ENCODE measurements around the gene TNFRSF8. TPM values are rescaled to one million over a fixed set of nuclear protein-coding genes. Genes with fewer than 3 reads are reported as not detected.

TNFRSF8 gene
- total RNA-seq, 2 experiments from 2014 or later: 1.3 to 1.4 TPM

- ChIA-PET CTCF (interaction anchor here (1.2 to 2.0 kb wide), 4 partner anchors 11 to 44 kb away, joined by 3 to 6 read pairs (median 4); no protein-coding TSS in a partner anchor), POLR2A (interaction anchor here (0.9 to 5.1 kb wide), 4 partner anchors 10 to 261 kb away, joined by 3 to 25 read pairs (median 3); no protein-coding TSS in a partner anchor)
These were observed 105.5 kb downstream of the TNFRSF8 start for GRCh38 chr1:12168451-12169160.

GRCh38 chr1:12169442-12170135, 106.5 kb downstream of the TNFRSF8 start:
- ChIA-PET POLR2A (interaction anchor here (0.9 to 5.1 kb wide), 2 partner anchors 9 to 13 kb away, joined by 3 to 25 read pairs; no protein-coding TSS in a partner anchor), CTCF (interaction anchor here (1.2 to 2.0 kb wide), 3 partner anchors 19 to 45 kb away, joined by 3 to 6 read pairs (median 4); no protein-coding TSS in a partner anchor)

GRCh38 chr1:12170263-12170671, 107.2 kb downstream of the TNFRSF8 start:
- ChIA-PET CTCF (no interaction called here), POLR2A (no interaction called here)

DNA sequence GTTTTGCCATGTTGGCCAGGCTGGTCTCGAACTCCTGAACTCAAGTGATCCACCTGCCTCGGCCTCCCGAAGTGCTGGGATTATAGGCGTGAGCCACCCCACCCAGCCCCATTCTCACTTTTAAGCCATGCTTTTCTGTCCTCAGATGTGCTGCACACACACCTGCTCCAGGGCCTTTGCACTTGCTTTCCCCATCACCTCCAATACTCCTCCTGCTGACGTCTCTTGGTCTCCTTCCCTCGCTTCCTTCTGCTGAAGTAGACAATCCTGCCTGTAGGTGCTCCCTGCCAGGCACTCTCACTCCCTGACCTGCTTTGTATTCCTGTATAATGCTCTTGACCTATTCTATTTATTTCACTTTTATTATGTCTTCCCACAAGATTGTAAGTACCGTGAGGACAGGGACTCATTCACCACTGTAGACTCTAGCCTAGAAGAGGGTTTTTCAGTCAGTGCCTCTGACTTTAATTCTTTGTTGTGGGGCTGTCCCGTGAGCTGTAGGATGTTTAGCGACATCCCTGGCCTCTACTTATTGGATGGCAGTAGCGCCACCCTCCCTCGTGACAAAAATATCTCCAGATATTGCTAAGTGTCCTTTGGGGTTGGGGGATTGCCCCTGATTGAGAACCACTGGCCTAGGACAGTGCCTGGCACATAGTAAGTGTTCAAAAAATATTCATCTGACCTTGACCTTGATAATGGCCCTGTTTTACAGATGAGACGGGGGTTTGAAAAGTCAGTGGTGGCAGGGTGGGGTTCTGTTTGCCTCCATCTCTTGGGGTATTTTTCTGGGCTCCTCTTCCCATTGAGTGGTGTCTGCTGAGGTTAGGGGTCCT, 108.3 kb downstream of the TNFRSF8 start:
- ChIA-PET POLR2A (interaction anchor here (2.4 kb wide), 1 partner anchor 8 kb away, joined by 9 read pairs; no protein-coding TSS in a partner anchor), CTCF (interaction anchor here (1.0 to 1.5 kb wide), 4 partner anchors 8 to 53 kb away, joined by 3 to 4 read pairs (median 3); no protein-coding TSS in a partner anchor)

GRCh38 chr1:12172042-12172851, 109.1 kb downstream of the TNFRSF8 start:
- POLR2A ChIA-PET: interaction anchor here (2.4 kb wide), 1 partner anchor 9 kb away, joined by 9 read pairs; no protein-coding TSS in a partner anchor
- CTCF ChIA-PET: interaction anchor here (1.0 to 1.5 kb wide), 4 partner anchors 9 to 54 kb away, joined by 3 to 4 read pairs (median 3); no protein-coding TSS in a partner anchor

DNA sequence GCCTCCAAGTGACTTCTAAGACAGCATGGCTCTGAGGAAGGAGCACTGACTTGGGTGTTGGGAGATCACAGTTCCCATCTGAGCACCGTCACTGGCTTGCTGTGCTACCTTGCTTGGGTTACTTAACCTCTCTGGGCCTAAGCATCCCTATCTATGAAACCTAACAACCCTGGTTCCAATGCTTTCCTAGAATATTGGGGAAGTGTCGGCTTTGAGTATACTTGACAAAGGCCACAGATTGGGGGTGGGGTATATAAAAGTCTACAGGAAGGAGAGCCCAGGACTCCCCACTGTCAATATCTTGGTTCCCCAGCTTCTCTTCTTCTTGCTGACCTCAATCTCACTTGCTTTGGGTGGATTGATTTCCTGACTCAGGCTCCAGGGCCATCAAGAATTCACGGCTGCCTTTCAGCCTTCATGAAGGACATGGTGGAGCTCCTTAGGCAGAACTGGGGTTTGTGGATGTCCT, 110.0 kb downstream of the TNFRSF8 start:
- ChIA-PET CTCF (interaction anchor here (1.0 to 1.9 kb wide), 3 partner anchors 11 to 57 kb away, joined by 3 to 9 read pairs (median 3); no protein-coding TSS in a partner anchor), POLR2A (interaction anchor here (2.4 kb wide), 1 partner anchor 10 kb away, joined by 9 read pairs; no protein-coding TSS in a partner anchor)

GRCh38 chr1:12173631-12174121, 110.6 kb downstream of the TNFRSF8 start:
- ChIA-PET CTCF (interaction anchor here (1.0 to 1.9 kb wide), 2 partner anchors 11 to 57 kb away, joined by 3 to 9 read pairs; no protein-coding TSS in a partner anchor), POLR2A (interaction anchor here (0.7 to 2.4 kb wide), 2 partner anchors 11 to 20 kb away, joined by 3 to 9 read pairs; no protein-coding TSS in a partner anchor)

DNA sequence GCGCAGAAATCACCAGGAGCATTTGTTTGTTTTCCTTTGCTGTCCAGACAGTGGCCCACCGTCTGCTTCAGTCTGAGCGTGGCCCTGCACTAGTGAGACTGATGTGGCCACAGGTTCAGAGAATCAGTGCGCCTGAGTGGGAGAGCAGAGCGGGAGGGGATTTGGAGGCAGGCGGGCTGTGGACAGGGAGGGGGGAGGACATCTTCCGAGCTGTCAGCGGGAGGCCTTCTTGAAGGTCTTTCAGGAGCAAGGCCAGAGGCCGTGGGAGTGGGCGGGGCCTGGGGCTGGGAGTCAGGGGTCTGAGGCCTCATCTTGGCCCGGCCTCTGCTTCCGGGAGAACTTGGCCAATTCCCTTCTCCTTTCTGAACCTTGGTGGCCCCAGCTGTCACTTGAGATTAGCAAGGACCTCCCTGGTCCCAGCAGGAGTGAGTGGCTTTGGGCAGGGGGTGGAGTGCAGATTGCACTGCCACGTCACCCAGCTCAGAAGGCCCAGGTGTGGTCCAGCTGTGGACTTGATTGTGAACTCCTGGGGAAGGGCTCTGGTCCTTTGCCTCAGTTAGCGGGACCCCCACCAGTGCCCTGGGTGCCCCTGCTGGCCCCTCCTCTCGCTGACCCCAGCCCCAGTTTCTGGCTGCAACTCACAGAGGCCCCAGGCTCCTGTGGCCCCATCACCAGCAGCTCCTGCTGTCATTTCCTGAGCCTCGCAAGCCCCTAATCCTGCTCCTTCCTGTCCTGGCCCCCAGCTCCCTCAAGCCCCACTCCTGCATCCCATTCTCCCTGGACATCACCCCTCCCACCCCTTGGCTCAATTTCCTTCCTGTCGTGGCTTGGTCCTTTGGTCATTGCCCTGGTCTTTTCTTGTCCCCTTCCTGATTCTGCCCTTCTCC, 112.1 kb downstream of the TNFRSF8 start:
- POLR2A ChIA-PET: interaction anchor here (0.6 kb wide), 1 partner anchor 443 kb away, joined by 3 read pairs; the partner anchor contains the start of gene DHRS3
- CTCF ChIA-PET: no interaction called here

- CTCF ChIA-PET: interaction anchor here (0.6 to 2.8 kb wide), 6 partner anchors 14 to 246 kb away, joined by 3 to 24 read pairs (median 6); no protein-coding TSS in a partner anchor
- POLR2A ChIA-PET: interaction anchor here (0.8 to 3.2 kb wide), 4 partner anchors 10 to 26 kb away, joined by 3 to 25 read pairs (median 14); partner anchors contain the start of gene TNFRSF1B
These were observed 113.4 kb downstream of the TNFRSF8 start for GRCh38 chr1:12176298-12177118.

GRCh38 chr1:12177156-12177998, 114.3 kb downstream of the TNFRSF8 start:
- CTCF ChIA-PET: interaction anchor here (0.6 to 2.8 kb wide), 12 partner anchors 15 to 245 kb away, joined by 3 to 24 read pairs (median 4); no protein-coding TSS in a partner anchor
- POLR2A ChIA-PET: interaction anchor here (0.5 to 3.2 kb wide), 13 partner anchors 10 to 91 kb away, joined by 3 to 25 read pairs (median 5); partner anchors contain the start of gene TNFRSF1B

GRCh38 chr1:12177999-12178441, 114.9 kb downstream of the TNFRSF8 start:
- CTCF ChIA-PET: interaction anchor here (0.6 to 2.8 kb wide), 14 partner anchors 11 to 110 kb away, joined by 3 to 24 read pairs (median 4); no protein-coding TSS in a partner anchor
- POLR2A ChIA-PET: interaction anchor here (0.5 to 3.2 kb wide), 13 partner anchors 9 to 270 kb away, joined by 3 to 25 read pairs (median 5); partner anchors contain the start of gene TNFRSF1B

DNA sequence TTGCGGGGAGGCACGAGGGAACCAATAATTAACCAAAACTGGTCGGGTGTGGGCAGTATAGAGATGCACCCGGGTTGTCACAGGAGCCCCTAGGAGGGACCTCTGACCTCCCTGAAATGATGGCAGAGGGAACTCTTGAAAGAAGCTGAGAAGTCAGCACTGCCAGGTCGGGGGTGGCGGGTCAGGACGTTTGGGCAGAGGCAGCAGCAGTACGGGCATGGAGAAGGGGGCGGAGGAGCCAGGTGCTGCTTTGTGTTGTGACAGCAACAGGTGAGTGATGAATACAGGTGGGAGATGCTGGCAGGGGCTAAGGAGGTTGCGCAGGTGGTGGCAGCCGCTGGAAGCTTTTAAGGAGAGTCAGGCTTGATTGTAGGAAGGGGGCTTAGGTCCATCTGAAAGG, 115.4 kb downstream of the TNFRSF8 start:
- CTCF ChIA-PET: interaction anchor here (1.0 to 2.8 kb wide), 11 partner anchors 10 to 111 kb away, joined by 3 to 24 read pairs (median 4); no protein-coding TSS in a partner anchor
- POLR2A ChIA-PET: interaction anchor here (0.8 to 3.2 kb wide), 9 partner anchors 9 to 271 kb away, joined by 3 to 25 read pairs (median 6); partner anchors contain the start of gene TNFRSF1B

- POLR2A ChIA-PET: interaction anchor here (1.1 to 3.2 kb wide), 5 partner anchors 12 to 271 kb away, joined by 3 to 25 read pairs (median 7); partner anchors contain the start of gene TNFRSF1B
- CTCF ChIA-PET: interaction anchor here (1.0 to 2.8 kb wide), 10 partner anchors 10 to 112 kb away, joined by 3 to 24 read pairs (median 6); no protein-coding TSS in a partner anchor
These were observed 116.0 kb downstream of the TNFRSF8 start for GRCh38 chr1:12179111-12179519.

DNA sequence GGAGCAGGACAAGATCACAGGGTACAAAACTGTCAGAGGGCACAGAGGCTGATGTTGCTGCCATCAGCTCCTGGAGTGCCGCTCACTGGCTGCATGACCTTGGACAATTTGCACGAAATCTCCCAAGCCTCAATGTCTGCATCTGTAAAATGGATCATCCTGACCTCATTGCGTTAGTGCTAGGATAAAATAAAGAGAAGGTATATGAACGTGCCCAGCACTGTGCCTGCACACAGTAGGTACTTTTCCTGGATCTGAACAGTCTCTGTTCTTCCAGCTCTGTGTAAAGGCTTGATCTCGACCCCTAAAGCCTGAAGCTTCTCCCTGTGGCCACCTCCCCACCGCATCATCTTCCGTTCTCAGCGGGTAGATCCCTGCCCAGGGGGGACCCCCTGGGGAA, 116.6 kb downstream of the TNFRSF8 start:
- ChIA-PET CTCF (interaction anchor here (1.4 to 2.8 kb wide), 5 partner anchors 9 to 60 kb away, joined by 3 to 24 read pairs (median 3); no protein-coding TSS in a partner anchor), POLR2A (interaction anchor here (1.9 to 3.2 kb wide), 2 partner anchors 13 to 24 kb away, joined by 6 to 25 read pairs; partner anchors contain the start of gene TNFRSF1B)
